ENCODE data around the gene EIPR1. TPM values are rescaled to one million over a fixed set of nuclear protein-coding genes. Genes with fewer than 3 reads are reported as not detected.

Gene EIPR1
- total and polyA plus RNA-seq, 2 of the 13 experiments (the other 11 are each of a cell fraction or from before 2014, with no cell fraction given), result 70.0 to 96.3 TPM

GRCh38 chr2:3379647-3380534 lies 2.3 kb upstream of the EIPR1 start, which contains the start of gene TRAPPC12 (continued):
- TF ChIP-seq TRAFD1 (CRISPR knock-in tag; IDR thresholded peaks at IDR 0.05; ENCODE audit: borderline replicate concordance) (0 out of 2 replicates have a peak, but pooled peaks have one; percentile 27), PLRG1 (conservative IDR thresholded peaks at IDR 0.05) (no peak), ZNF562 (CRISPR knock-in tag; IDR thresholded peaks at IDR 0.05; ENCODE audit: borderline replicate concordance) (no peak), STAT5B (CRISPR knock-in tag; IDR thresholded peaks at IDR 0.05) (peak; percentile 56; the same call in 1 of the 2 replicates), ZBTB25 (CRISPR knock-in tag; IDR thresholded peaks at IDR 0.05) (peak; percentile 70), SALL2 (CRISPR knock-in tag; IDR thresholded peaks at IDR 0.05) (peak; percentile 93), IKZF1 (IDR thresholded peaks at IDR 0.05) (no peak), ZNF296 (CRISPR knock-in tag; conservative IDR thresholded peaks at IDR 0.05) (peak; percentile 53; the same call in 1 of the 2 replicates), U2AF2 (IDR thresholded peaks at IDR 0.05; ENCODE audit: low read depth, low read length) (no peak), CERS6 (CRISPR knock-in tag; IDR thresholded peaks at IDR 0.05) (0 out of 2 replicates have a peak, but pooled peaks have one; percentile 27), ZNF597 (CRISPR knock-in tag; IDR thresholded peaks at IDR 0.05) (no peak), CBX1 (IDR thresholded peaks at IDR 0.05; ENCODE audit: low read depth) (no peak), TIGD3 (CRISPR knock-in tag; IDR thresholded peaks at IDR 0.05; ENCODE audit: borderline replicate concordance) (peak; percentile 96), TEF (CRISPR knock-in tag; IDR thresholded peaks at IDR 0.05) (peak; percentile 35; the same call in 1 of the 2 replicates), SMAD1 (CRISPR knock-in tag; IDR thresholded peaks at IDR 0.05; ENCODE audit: borderline replicate concordance, low read depth) (peak; percentile 96; the same call in 1 of the 2 replicates), ZMYM3 (CRISPR knock-in tag; IDR thresholded peaks at IDR 0.05) (peak; percentile 66), HCFC1 (IDR thresholded peaks at IDR 0.05; ENCODE audit: low read depth, low read length) (peak; percentile 58; the same call in 1 of the 2 replicates), MLXIP (CRISPR knock-in tag; IDR thresholded peaks at IDR 0.05; ENCODE audit: borderline replicate concordance) (0 out of 2 replicates have a peak, but pooled peaks have one; percentile 49)

All from HepG2 (cell line).